IMR-90 (cell line): Measurements from ENCODE around the gene CLHC1. TPM values are rescaled to one million over a fixed set of nuclear protein-coding genes. Genes with fewer than 3 reads are reported as not detected.

ENCODE experiments used
- ATAC-seq: fragments of 200-7000 bp; cut with Tn5 transposase; 2 replicates; pipeline ENCODE4 v1.9.1; 2020; ENCODE audit warnings: low read depth, mild to moderate bottlenecking, moderate library complexity
- BruUV-seq: library from RNA; stranded (reverse); fragments of 400-500 nt; replicated peaks from 2 replicates; lab custom pipeline; 2021; lab: Mats Ljungman, UMichigan
- CTCF ChIA-PET: fragments of 300-600 bp; formaldehyde crosslinking; extraction: SDS; loops from one replicate; lab custom pipeline; 2021; ENCODE audit warnings: antibody characterized with exemption; lab: Yijun Ruan, JAX
- POLR2A ChIA-PET: fragments of 300-600 bp; sonication (Branson Sonifier 250); formaldehyde crosslinking; loops from one replicate; lab custom pipeline; 2022; ENCODE audit warnings: antibody characterized with exemption; ENCODE audit not compliant: unreplicated experiment; lab: Charles Lee
- DNase-seq: peaks from one replicate; pipeline ENCODE4 v3.0.0; 2013
- H2AFZ ChIP-seq: replicated peaks from 2 replicates; pipeline ENCODE3; 2013; ENCODE audit warnings: low read length, mild to moderate bottlenecking; ENCODE audit not compliant: poor library complexity
- H2AK5ac ChIP-seq: 2 replicates; pipeline ENCODE4 v1.6.1; 2013; ENCODE audit warnings: low read depth, low read length, inconsistent platforms
- H2AK9ac ChIP-seq: replicated peaks from 2 replicates; pipeline ENCODE3; 2013; ENCODE audit warnings: mild to moderate bottlenecking, low read depth, low read length, moderate library complexity; ENCODE audit not compliant: poor library complexity
- H2BK120ac ChIP-seq: 2 replicates; pipeline ENCODE4 v1.6.1; 2013; ENCODE audit warnings: low read depth, low read length, inconsistent platforms
- H2BK15ac ChIP-seq: 3 replicates; pipeline ENCODE4 v1.6.1; 2013; ENCODE audit warnings: low read depth, low read length, inconsistent platforms
- H2BK20ac ChIP-seq: 2 replicates; pipeline ENCODE4 v1.6.1; 2013; ENCODE audit warnings: low read depth, mild to moderate bottlenecking, inconsistent platforms, low read length, moderate library complexity
- H2BK5ac ChIP-seq: 2 replicates; pipeline ENCODE4 v1.6.1; 2013; ENCODE audit warnings: mild to moderate bottlenecking, low read depth, low read length, inconsistent platforms; ENCODE audit not compliant: poor library complexity, severe bottlenecking
- H3K14ac ChIP-seq: replicated peaks from 2 replicates; pipeline ENCODE4 v1.6.1; 2013; ENCODE audit warnings: low read depth, low read length, inconsistent platforms
- H3K18ac ChIP-seq: 2 replicates; pipeline ENCODE4 v1.6.1; 2013; ENCODE audit warnings: low read depth, low read length, control low read depth
- H3K23ac ChIP-seq: 2 replicates; pipeline ENCODE4 v1.6.1; 2013; ENCODE audit warnings: low read depth, low read length, inconsistent platforms
- H3K27ac ChIP-seq: 2 replicates; pipeline ENCODE4 v1.5.1; 2013; ENCODE audit warnings: mild to moderate bottlenecking, control low read depth, low read length; ENCODE audit not compliant: insufficient read depth
- H3K27me3 ChIP-seq: 2 replicates; pipeline ENCODE4 v1.6.1; 2013; ENCODE audit warnings: low read length; ENCODE audit not compliant: control insufficient read depth, insufficient read depth
- H3K36me3 ChIP-seq: 2 replicates; pipeline ENCODE4 v1.6.1; 2013; ENCODE audit warnings: low read length, mixed read lengths; ENCODE audit not compliant: control insufficient read depth, insufficient read depth
- H3K4ac ChIP-seq: 2 replicates; pipeline ENCODE4 v1.6.1; 2013; ENCODE audit warnings: low read depth, low read length, inconsistent platforms
- H3K4me1 ChIP-seq: 2 replicates; pipeline ENCODE4 v1.6.1; 2013; ENCODE audit warnings: low read length, mixed read lengths; ENCODE audit not compliant: control insufficient read depth, insufficient read depth
- H3K4me2 ChIP-seq: 2 replicates; pipeline ENCODE4 v1.6.1; 2013; ENCODE audit warnings: low read depth, mild to moderate bottlenecking, control low read depth, low read length, moderate library complexity
- H3K4me3 ChIP-seq: 2 replicates; pipeline ENCODE4 v1.5.1; 2013; ENCODE audit warnings: low read depth, mild to moderate bottlenecking, control low read depth, low read length, moderate library complexity; ENCODE audit not compliant: insufficient read depth
- H3K56ac ChIP-seq: 2 replicates; pipeline ENCODE4 v1.6.1; 2013; ENCODE audit warnings: low read length, inconsistent platforms; ENCODE audit not compliant: insufficient read depth; ENCODE audit errors: extremely low read depth
- H3K79me1 ChIP-seq, 2 experiments: 2 replicates each; pipeline ENCODE4 v1.6.1; 2013; ENCODE audit warnings: low read length in 2 of 2, inconsistent platforms in 1 of 2, low read depth in 1 of 2
- H3K9ac ChIP-seq: 2 replicates; pipeline ENCODE4 v1.6.1; 2013; ENCODE audit warnings: low read depth, low read length, control low read depth
- H3K9me1 ChIP-seq: 2 replicates; pipeline ENCODE4 v1.6.1; 2013; ENCODE audit warnings: low read length, inconsistent platforms; ENCODE audit not compliant: insufficient read depth
- H3K9me3 ChIP-seq: 2 replicates; pipeline ENCODE4 v1.6.1; 2013; ENCODE audit warnings: low read length; ENCODE audit not compliant: control insufficient read depth, insufficient read depth
- H4K20me1 ChIP-seq: 2 replicates; pipeline ENCODE4 v1.6.1; 2013; ENCODE audit warnings: low read length, inconsistent platforms; ENCODE audit not compliant: insufficient read depth
- H4K5ac ChIP-seq: 2 replicates; pipeline ENCODE4 v1.6.1; 2013; ENCODE audit warnings: mild to moderate bottlenecking, low read depth, low read length, control low read depth
- H4K8ac ChIP-seq, 2 experiments: 2 replicates each; pipeline ENCODE4 v1.6.1; 2013; ENCODE audit warnings: low read depth in 2 of 2, low read length in 2 of 2, control low read depth in 1 of 2, inconsistent platforms in 1 of 2
- H4K91ac ChIP-seq: 2 replicates; pipeline ENCODE4 v1.6.1; 2013; ENCODE audit warnings: low read depth, low read length, inconsistent platforms; ENCODE audit not compliant: insufficient read depth
- BHLHE40 ChIP-seq: fragments of 150-350 bp; IDR thresholded peaks from 2 replicates; pipeline ENCODE4 v1.6.1; 2016; ENCODE audit warnings: mild to moderate bottlenecking, low read depth, low read length
- CHD1 ChIP-seq: IDR thresholded peaks from 2 replicates; pipeline ENCODE4 v1.6.1; 2012; ENCODE audit warnings: low read depth, low read length, improper control_type of control experiment
- FOS ChIP-seq: fragments of 150-350 bp; IDR thresholded peaks from 2 replicates; pipeline ENCODE4 v1.6.1; 2016; ENCODE audit warnings: low read depth, low read length
- MAFK ChIP-seq: IDR thresholded peaks from 2 replicates; pipeline ENCODE4 v1.6.1; 2012; ENCODE audit warnings: low read depth, low read length, improper control_type of control experiment
- MAZ ChIP-seq: IDR thresholded peaks from 2 replicates; pipeline ENCODE4 v1.6.1; 2012; ENCODE audit warnings: low read depth, mild to moderate bottlenecking, low read length, improper control_type of control experiment, moderate library complexity, borderline replicate concordance
- MXI1 ChIP-seq: IDR thresholded peaks from 2 replicates; pipeline ENCODE4 v1.6.1; 2012; ENCODE audit warnings: low read depth, mild to moderate bottlenecking, low read length, moderate library complexity, borderline replicate concordance
- RAD21 ChIP-seq: IDR thresholded peaks from 2 replicates; pipeline ENCODE4 v1.6.1; 2012; ENCODE audit warnings: low read length, improper control_type of control experiment
- SMC3 ChIP-seq: fragments of 150-350 bp; IDR thresholded peaks from 2 replicates; pipeline ENCODE4 v1.6.1; 2016; ENCODE audit warnings: low read depth, mild to moderate bottlenecking, antibody characterized with exemption, low read length, moderate library complexity
- WGBS, 2 experiments: methylation state at CpG; one replicate each; pipeline versions ENCODE4 v1.1.5 to v1.1.7; 2013; ENCODE audit warnings: missing lambda C conversion rate in 2 of 2; ENCODE audit not compliant: insufficient read length in 1 of 2; ENCODE audit errors: extremely low coverage in 2 of 2; 5-methylcytosine and 5-hydroxymethylcytosine counted together
- dilution Hi-C: fragments of 300-500 bp; cut with HindIII; formaldehyde crosslinking; loops from one replicate; pipeline ENCODE4 v1.14.3; 2018; ENCODE audit warnings: low sequenced_read_pairs; ENCODE audit not compliant: unreplicated experiment
- in situ Hi-C: fragments of 300-500 bp; cut with MboI; formaldehyde crosslinking; loops from 3 replicates; pipeline ENCODE4 v1.14.3; 2019; ENCODE audit warnings: low sequenced_read_pairs, inconsistent platforms, mixed read lengths
- intact Hi-C: fragments of 100-400 bp; cut with micrococcal nuclease; formaldehyde crosslinking; loops from 2 replicates; pipeline ENCODE4 v1.10.0; 2022
- polyA plus RNA-seq, 3 experiments: library from polyadenylated mRNA; depleted of rRNA; stranded (reverse); fragments of >200 nt; gene quantifications; 2 replicates each; pipeline ENCODE4 v1.2.3, GENCODE V29; 2012; ENCODE audit warnings: low replicate concordance in 1 of 3
- total RNA-seq: library from RNA; depleted of rRNA; stranded (reverse); fragments of >200 nt; gene quantifications from 2 replicates; pipeline ENCODE4 v1.2.3, GENCODE V29; 2012
- TF ChIP-seq, protein P1 (sequence below): fragments of 150-350 bp; IDR thresholded peaks from 2 replicates; pipeline ENCODE4 v1.6.1; 2016; ENCODE audit warnings: low read depth, mild to moderate bottlenecking, low read length, moderate library complexity, borderline replicate concordance
- TF ChIP-seq, protein P2 (sequence below): conservative IDR thresholded peaks from 2 replicates; pipeline ENCODE4 v1.5.1; 2012; ENCODE audit warnings: mild to moderate bottlenecking, low read depth, low read length, improper control_type of control experiment
- TF ChIP-seq, protein P3 (sequence below): fragments of 150-350 bp; IDR thresholded peaks from 2 replicates; pipeline ENCODE4 v1.6.1; 2017; ENCODE audit warnings: mild to moderate bottlenecking, antibody characterized with exemption, low read length, low read depth

The CLHC1 gene
- total and polyA plus RNA-seq, 2 of the 4 experiments (the other 2 are of a cell fraction), result 2.3 to 5.3 TPM

DNA sequence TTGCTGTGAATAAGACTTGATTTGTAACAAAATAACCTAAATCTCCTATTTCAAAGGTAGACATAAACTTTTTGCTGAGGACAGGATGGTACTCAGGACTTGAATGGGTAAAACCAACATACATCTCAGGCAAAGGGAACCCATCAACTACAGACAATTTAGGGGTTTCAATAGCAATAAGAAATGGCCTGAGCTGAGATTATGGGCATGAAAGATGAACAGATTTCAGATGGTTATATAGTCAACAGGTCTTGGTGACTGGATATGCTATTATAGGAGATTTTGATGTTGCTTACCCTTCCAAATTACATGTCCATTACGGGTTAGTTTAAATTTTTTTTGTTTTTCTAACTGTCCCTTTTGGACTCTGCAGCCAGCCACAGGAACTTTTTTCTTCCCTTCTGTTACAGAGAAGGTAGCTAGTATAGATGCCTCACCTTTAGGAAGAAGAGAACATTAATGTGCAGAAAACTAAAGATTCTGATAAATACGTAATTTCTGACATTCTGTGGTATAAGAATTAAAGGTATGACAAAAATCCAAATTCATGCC is 5.0 kb upstream of the CLHC1 start:
- Histone ChIP-seq H4K5ac (no peak overlapping the region), H3K4me1 (no peaks in the 10 kb centered on the region), H3K79me1 (peaks cover 20 to 37% of the 10 kb centered on the region in 2 experiments), H2BK20ac (no peak overlapping the region), H3K4ac (no peak overlapping the region), H4K8ac (no peak overlapping the region), H3K9ac (no peak overlapping the region), H2BK120ac (no peak overlapping the region), H2AFZ (no peak overlapping the region), H3K27ac (no peak overlapping the region), H4K20me1 (peaks cover 26% of the 10 kb centered on the region; the same call in 1 of the 2 replicates), H3K36me3 (peaks cover 29% of the 10 kb centered on the region), H2AK5ac (no peak overlapping the region), H4K91ac (no peak overlapping the region), H3K27me3 (no peaks in the 10 kb centered on the region), H2AK9ac (no peak overlapping the region), H2BK5ac (no peak overlapping the region), H3K56ac (no peak overlapping the region), H3K23ac (no peak overlapping the region), H3K4me2 (no peak overlapping the region), H3K18ac (no peak overlapping the region), H3K4me3 (no peak overlapping the region), H3K14ac (no peak overlapping the region), H3K9me3 (no peaks in the 10 kb centered on the region), H2BK15ac (no peak overlapping the region), H3K9me1 (no peaks in the 10 kb centered on the region; the same call in 1 of the 2 replicates)
- CTCF ChIA-PET, result no interaction called here
- no CpG with 5 or more reads among the region's 2 CpGs for WGBS, 2 experiments
- POLR2A ChIA-PET, result no interaction called here
- TF ChIP-seq MAZ, result no peak
- no peak for TF ChIP-seq MAFK
- no peak for TF ChIP-seq MXI1
- TF ChIP-seq, protein P1, sequence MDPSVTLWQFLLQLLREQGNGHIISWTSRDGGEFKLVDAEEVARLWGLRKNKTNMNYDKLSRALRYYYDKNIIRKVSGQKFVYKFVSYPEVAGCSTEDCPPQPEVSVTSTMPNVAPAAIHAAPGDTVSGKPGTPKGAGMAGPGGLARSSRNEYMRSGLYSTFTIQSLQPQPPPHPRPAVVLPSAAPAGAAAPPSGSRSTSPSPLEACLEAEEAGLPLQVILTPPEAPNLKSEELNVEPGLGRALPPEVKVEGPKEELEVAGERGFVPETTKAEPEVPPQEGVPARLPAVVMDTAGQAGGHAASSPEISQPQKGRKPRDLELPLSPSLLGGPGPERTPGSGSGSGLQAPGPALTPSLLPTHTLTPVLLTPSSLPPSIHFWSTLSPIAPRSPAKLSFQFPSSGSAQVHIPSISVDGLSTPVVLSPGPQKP, result no peak
- TF ChIP-seq FOS, result no peak
- no peak for TF ChIP-seq BHLHE40
- no peak for TF ChIP-seq CHD1
- TF ChIP-seq, protein P2, sequence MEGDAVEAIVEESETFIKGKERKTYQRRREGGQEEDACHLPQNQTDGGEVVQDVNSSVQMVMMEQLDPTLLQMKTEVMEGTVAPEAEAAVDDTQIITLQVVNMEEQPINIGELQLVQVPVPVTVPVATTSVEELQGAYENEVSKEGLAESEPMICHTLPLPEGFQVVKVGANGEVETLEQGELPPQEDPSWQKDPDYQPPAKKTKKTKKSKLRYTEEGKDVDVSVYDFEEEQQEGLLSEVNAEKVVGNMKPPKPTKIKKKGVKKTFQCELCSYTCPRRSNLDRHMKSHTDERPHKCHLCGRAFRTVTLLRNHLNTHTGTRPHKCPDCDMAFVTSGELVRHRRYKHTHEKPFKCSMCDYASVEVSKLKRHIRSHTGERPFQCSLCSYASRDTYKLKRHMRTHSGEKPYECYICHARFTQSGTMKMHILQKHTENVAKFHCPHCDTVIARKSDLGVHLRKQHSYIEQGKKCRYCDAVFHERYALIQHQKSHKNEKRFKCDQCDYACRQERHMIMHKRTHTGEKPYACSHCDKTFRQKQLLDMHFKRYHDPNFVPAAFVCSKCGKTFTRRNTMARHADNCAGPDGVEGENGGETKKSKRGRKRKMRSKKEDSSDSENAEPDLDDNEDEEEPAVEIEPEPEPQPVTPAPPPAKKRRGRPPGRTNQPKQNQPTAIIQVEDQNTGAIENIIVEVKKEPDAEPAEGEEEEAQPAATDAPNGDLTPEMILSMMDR, result no peak
- TF ChIP-seq, protein P3, sequence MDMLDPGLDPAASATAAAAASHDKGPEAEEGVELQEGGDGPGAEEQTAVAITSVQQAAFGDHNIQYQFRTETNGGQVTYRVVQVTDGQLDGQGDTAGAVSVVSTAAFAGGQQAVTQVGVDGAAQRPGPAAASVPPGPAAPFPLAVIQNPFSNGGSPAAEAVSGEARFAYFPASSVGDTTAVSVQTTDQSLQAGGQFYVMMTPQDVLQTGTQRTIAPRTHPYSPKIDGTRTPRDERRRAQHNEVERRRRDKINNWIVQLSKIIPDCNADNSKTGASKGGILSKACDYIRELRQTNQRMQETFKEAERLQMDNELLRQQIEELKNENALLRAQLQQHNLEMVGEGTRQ, result no peak
- TF ChIP-seq SMC3, result no peak
- no peak for TF ChIP-seq RAD21
- ATAC-seq (no peak), DNase-seq (no peak)
- intact Hi-C loops (no loop called here), in situ Hi-C loops (no loop called here), dilution Hi-C loops (no loop called here)
- no TSS peak for BruUV-seq
